ENCODE measurements around the gene NAP1L1. TPM values are rescaled to one million over a fixed set of nuclear protein-coding genes. Genes with fewer than 3 reads are reported as not detected.

The NAP1L1 gene
- total RNA-seq, 4 donors from 2014 or later = 103 to 279 (median 201) TPM

DNA sequence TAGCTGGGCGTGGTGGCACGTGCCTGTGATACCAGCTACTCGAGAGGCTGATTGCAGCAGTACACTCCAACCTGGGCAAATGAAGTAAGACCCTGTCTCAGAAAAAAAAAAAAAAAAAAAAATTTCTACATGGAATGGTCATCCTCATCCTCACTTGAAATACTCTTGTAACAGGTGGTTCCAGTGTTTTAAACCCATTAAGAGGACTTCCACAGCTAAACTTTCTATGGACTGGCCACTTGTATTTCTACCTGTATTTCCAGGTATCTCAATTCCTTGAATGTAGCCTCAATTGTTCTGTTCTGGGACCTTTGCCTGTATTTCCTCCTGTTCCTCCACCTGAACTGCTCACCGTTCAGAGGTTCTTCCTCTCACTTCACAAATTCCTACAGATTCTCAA lies 41.1 kb downstream of the NAP1L1 start:
- Histone ChIP-seq H3K4me3 (no peak overlapping the region), H3K4me1 (peaks cover 0 to 9% (median 3%) of the 10 kb centered on the region in 3 donors), H3K27me3 (no peaks in the 10 kb centered on the region), H3K36me3 (peaks cover 0 to 15% (median 0%) of the 10 kb centered on the region in 3 donors), H3K27ac (no peak overlapping the region), H3K9me3 (no peaks in the 10 kb centered on the region)
- intact Hi-C loops (cut with DNase I) = no loop called here
- TF ChIP-seq POLR2A (IDR thresholded peaks at IDR 0.05) = no peak
- TF ChIP-seq, protein P1, sequence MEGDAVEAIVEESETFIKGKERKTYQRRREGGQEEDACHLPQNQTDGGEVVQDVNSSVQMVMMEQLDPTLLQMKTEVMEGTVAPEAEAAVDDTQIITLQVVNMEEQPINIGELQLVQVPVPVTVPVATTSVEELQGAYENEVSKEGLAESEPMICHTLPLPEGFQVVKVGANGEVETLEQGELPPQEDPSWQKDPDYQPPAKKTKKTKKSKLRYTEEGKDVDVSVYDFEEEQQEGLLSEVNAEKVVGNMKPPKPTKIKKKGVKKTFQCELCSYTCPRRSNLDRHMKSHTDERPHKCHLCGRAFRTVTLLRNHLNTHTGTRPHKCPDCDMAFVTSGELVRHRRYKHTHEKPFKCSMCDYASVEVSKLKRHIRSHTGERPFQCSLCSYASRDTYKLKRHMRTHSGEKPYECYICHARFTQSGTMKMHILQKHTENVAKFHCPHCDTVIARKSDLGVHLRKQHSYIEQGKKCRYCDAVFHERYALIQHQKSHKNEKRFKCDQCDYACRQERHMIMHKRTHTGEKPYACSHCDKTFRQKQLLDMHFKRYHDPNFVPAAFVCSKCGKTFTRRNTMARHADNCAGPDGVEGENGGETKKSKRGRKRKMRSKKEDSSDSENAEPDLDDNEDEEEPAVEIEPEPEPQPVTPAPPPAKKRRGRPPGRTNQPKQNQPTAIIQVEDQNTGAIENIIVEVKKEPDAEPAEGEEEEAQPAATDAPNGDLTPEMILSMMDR (IDR thresholded peaks at IDR 0.05) = no peak
- 82 to 92% methylated on average over 4 of the region's 4 CpGs for WGBS, 2 donors
- DNase-seq = no peak

DNA sequence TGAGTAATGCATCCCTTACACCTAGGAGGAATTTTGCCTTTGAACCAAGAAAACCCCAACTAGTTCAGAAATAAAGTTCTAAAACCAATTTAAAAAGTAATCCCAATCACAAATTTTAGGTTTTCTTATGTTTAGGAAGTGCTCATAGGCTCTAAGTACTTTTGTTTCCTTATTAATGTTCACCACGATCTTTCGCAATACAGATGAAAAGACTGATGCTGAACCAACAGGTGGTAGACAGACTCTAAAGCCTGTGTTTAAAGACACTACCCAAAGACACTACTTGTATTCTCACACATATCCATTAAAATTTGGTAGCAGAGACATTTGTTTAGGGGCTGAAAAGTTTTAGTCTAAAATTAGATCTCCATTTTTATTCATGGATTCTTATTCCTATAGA lies 42.3 kb downstream of the NAP1L1 start:
- no peaks in the 10 kb centered on the region for H3K9me3 ChIP-seq
- WGBS, 2 donors = 78 to 87% methylated on average over 2 of the region's 2 CpGs
- H3K4me1 ChIP-seq = peaks cover 0 to 6% (median 5%) of the 10 kb centered on the region in 3 donors
- H3K36me3 ChIP-seq = peaks cover 0 to 12% (median 0%) of the 10 kb centered on the region in 3 donors
- H3K27ac ChIP-seq = no peak overlapping the region
- intact Hi-C loops (cut with DNase I) = no loop called here
- no peaks in the 10 kb centered on the region for H3K27me3 ChIP-seq
- TF ChIP-seq, protein P1 (IDR thresholded peaks at IDR 0.05) = no peak
- TF ChIP-seq POLR2A (IDR thresholded peaks at IDR 0.05) = no peak
- DNase-seq = no peak
- H3K4me3 ChIP-seq = no peak overlapping the region

DNA sequence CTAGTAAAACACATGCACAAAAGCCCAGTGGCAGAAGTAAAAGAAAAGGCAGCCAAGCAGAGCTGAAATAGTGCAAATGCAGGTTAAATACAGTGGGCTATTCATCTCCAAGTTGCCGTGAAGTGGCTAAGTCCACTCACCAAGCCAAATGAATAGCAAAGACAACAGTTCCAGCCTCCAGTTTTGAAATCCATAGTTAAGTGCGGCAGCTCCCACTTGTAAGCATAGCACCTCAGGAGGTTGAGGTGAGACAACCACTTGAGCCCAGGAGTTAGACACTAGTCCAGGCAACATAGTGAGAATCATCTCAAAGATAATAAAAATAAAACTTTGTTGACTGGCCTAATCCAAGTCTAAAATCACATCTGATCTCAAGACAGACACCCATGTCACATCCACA lies 43.1 kb downstream of the NAP1L1 start:
- H3K36me3 ChIP-seq = peaks cover 0 to 8% (median 0%) of the 10 kb centered on the region in 3 donors
- intact Hi-C loops (cut with DNase I) = no loop called here
- H3K4me3 ChIP-seq = no peak overlapping the region

DNA sequence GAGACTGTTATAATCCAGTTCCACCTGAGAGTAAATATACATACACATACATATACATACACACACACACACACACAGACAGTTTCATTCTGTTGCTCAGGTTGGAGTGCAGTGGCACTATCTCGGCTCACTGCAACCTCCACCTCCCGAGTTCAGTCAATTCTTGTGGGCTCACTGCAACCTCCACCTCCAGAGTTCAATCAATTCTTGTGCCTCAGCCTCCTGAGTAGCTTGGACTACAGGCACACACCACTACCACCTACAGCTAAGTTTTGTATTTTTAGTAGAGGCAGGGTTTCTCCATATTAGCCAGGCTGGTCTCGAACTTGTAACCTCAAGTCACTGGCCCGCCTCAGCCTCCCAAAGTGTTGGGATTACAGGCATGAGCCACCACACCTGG lies 44.0 kb downstream of the NAP1L1 start:
- no peak for DNase-seq
- no peaks in the 10 kb centered on the region for H3K27me3 ChIP-seq
- no peak overlapping the region for H3K27ac ChIP-seq
- TF ChIP-seq, protein P1 (IDR thresholded peaks at IDR 0.05) = no peak
- TF ChIP-seq POLR2A (IDR thresholded peaks at IDR 0.05) = no peak
- no peak overlapping the region for H3K4me3 ChIP-seq
- peaks cover 0 to 8% (median 0%) of the 10 kb centered on the region in 3 donors for H3K36me3 ChIP-seq
- 82 to 95% methylated on average over 4 of the region's 4 CpGs for WGBS, 2 donors
- intact Hi-C loops (cut with DNase I) = no loop called here
- H3K4me1 ChIP-seq = peaks cover 0 to 11% (median 5%) of the 10 kb centered on the region in 3 donors
- H3K9me3 ChIP-seq = no peaks in the 10 kb centered on the region

More for the DNA sequence above, 43.1 kb downstream of the NAP1L1 start:
- 83 to 89% methylated on average over 2 of the region's 2 CpGs for WGBS, 2 donors
- Histone ChIP-seq H3K27me3 (no peaks in the 10 kb centered on the region), H3K4me1 (peaks cover 0 to 11% (median 5%) of the 10 kb centered on the region in 3 donors), H3K27ac (no peak overlapping the region), H3K9me3 (no peaks in the 10 kb centered on the region)
- TF ChIP-seq POLR2A (IDR thresholded peaks at IDR 0.05) = no peak
- TF ChIP-seq, protein P1 (IDR thresholded peaks at IDR 0.05) = no peak
- DNase-seq = no peak

DNA sequence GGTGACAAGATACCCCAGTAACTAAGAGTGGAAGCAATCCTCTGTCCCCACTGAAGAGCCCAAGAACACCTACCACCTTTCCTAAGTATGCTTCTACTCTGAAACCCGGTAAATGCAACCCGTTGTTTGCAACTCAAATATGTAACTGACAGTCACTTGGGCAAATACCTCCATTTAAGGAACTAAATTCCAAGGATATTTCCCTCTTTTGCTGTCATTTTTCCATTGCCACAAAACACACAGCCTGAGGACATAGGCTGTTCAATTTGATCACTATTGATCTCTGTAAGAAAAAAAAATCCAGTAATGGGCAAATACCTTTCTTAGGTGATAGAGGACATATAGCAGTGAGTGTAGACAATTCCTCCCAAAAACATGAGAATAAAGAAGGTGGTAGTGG lies 46.3 kb downstream of the NAP1L1 start:
- TF ChIP-seq POLR2A (IDR thresholded peaks at IDR 0.05) = no peak
- TF ChIP-seq, protein P1 (IDR thresholded peaks at IDR 0.05) = no peak
- intact Hi-C loops (cut with DNase I) = loop anchor here (5.0 to 10.0 kb wide), 2 partner anchors 307 to 511 kb away; partner anchors contain the start of gene BBS10
- 57% methylated on average over 2 of the region's 2 CpGs for WGBS, 2 donors
- H3K9me3 ChIP-seq = no peaks in the 10 kb centered on the region
- H3K27ac ChIP-seq = no peak overlapping the region
- H3K27me3 ChIP-seq = no peaks in the 10 kb centered on the region
- H3K4me3 ChIP-seq = no peak overlapping the region
- no peak for DNase-seq
- H3K36me3 ChIP-seq = no peaks in the 10 kb centered on the region
- peaks cover 0 to 19% (median 5%) of the 10 kb centered on the region in 3 donors for H3K4me1 ChIP-seq
